HEK293T (cell line): Measurements from ENCODE around the gene KRT7.

Experiments
- CTCF ChIA-PET: fragments of 350-600 bp; formaldehyde crosslinking; extraction: SDS; loops from one replicate; lab custom pipeline; 2021; ENCODE audit warnings: antibody characterized with exemption, inconsistent platforms; lab: Yijun Ruan, JAX
- POLR2A ChIA-PET: fragments of 350-600 bp; formaldehyde crosslinking; extraction: SDS; loops from one replicate; lab custom pipeline; 2020; ENCODE audit warnings: antibody characterized with exemption, inconsistent platforms; lab: Yijun Ruan, JAX
- DNase-seq: peaks from one replicate; pipeline ENCODE4 v3.0.0; 2012; ENCODE audit warnings: mixed read lengths; ENCODE audit errors: extremely low spot score
- ARNT ChIP-seq: fragments of 450-650 bp; IDR thresholded peaks from 2 replicates; pipeline ENCODE4 v1.6.1; 2017; ENCODE audit warnings: mild to moderate bottlenecking
- BHLHE40 ChIP-seq: fragments of 450-650 bp; IDR thresholded peaks from 2 replicates; pipeline ENCODE4 v1.6.1; 2016; ENCODE audit warnings: mild to moderate bottlenecking, moderate library complexity, borderline replicate concordance
- CTBP1 ChIP-seq: fragments of 450-650 bp; IDR thresholded peaks from 2 replicates; pipeline ENCODE4 v1.6.1; 2016; ENCODE audit warnings: borderline replicate concordance
- ELF4 ChIP-seq: fragments of 450-650 bp; IDR thresholded peaks from 2 replicates; pipeline ENCODE4 v1.6.1; 2017; ENCODE audit warnings: antibody characterized with exemption
- FOXA1 ChIP-seq: fragments of 450-650 bp; IDR thresholded peaks from 2 replicates; pipeline ENCODE4 v1.6.1; 2016; ENCODE audit warnings: mild to moderate bottlenecking
- FOXK2 ChIP-seq: fragments of 450-650 bp; IDR thresholded peaks from 2 replicates; pipeline ENCODE4 v1.6.1; 2016; ENCODE audit warnings: mild to moderate bottlenecking
- FOXM1 ChIP-seq: fragments of 450-650 bp; IDR thresholded peaks from 2 replicates; pipeline ENCODE4 v1.6.1; 2017; ENCODE audit warnings: mild to moderate bottlenecking, borderline replicate concordance
- HDGF ChIP-seq: fragments of 450-650 bp; IDR thresholded peaks from 2 replicates; pipeline ENCODE4 v1.6.1; 2017; ENCODE audit warnings: antibody characterized with exemption, borderline replicate concordance
- L3MBTL2 ChIP-seq: fragments of 450-650 bp; conservative IDR thresholded peaks from 2 replicates; pipeline ENCODE4 v1.6.1; 2016; ENCODE audit warnings: mild to moderate bottlenecking
- LEF1 ChIP-seq: fragments of 450-650 bp; IDR thresholded peaks from 2 replicates; pipeline ENCODE4 v1.6.1; 2017; ENCODE audit warnings: mild to moderate bottlenecking, borderline replicate concordance
- NFRKB ChIP-seq: fragments of 450-650 bp; IDR thresholded peaks from 2 replicates; pipeline ENCODE4 v1.6.1; 2016; ENCODE audit warnings: mild to moderate bottlenecking, moderate library complexity
- PKNOX1 ChIP-seq: fragments of 450-650 bp; IDR thresholded peaks from 2 replicates; pipeline ENCODE4 v1.6.1; 2016
- SP1 ChIP-seq: fragments of 450-650 bp; IDR thresholded peaks from 2 replicates; pipeline ENCODE4 v1.6.1; 2017
- SUZ12 ChIP-seq: fragments of 450-650 bp; IDR thresholded peaks from 2 replicates; pipeline ENCODE4 v1.6.1; 2016; ENCODE audit warnings: mild to moderate bottlenecking
- TARDBP ChIP-seq: fragments of 450-650 bp; IDR thresholded peaks from 2 replicates; pipeline ENCODE4 v1.6.1; 2016
- ZNF384 ChIP-seq: fragments of 450-650 bp; IDR thresholded peaks from 2 replicates; pipeline ENCODE4 v1.6.1; 2016

The KRT7 gene

GRCh38 chr12:52245259-52245961 lies 12.4 kb downstream of the KRT7 start:
- no peak for DNase-seq
- no peak for TF ChIP-seq HDGF
- no peak for TF ChIP-seq L3MBTL2
- no peak for TF ChIP-seq TARDBP
- TF ChIP-seq BHLHE40: no peak
- no peak for TF ChIP-seq FOXM1
- TF ChIP-seq ZNF384: no peak
- TF ChIP-seq PKNOX1: no peak
- no peak for TF ChIP-seq FOXK2
- TF ChIP-seq CTBP1: no peak
- no peak for TF ChIP-seq ARNT
- TF ChIP-seq LEF1: no peak
- no peak for TF ChIP-seq SUZ12
- TF ChIP-seq FOXA1: no peak
- ChIA-PET CTCF (interaction anchor here (0.5 to 2.6 kb wide), 3 partner anchors 10 to 149 kb away, joined by 3 to 9 read pairs (median 3); no protein-coding TSS in a partner anchor), POLR2A (no interaction called here)

GRCh38 chr12:52245962-52246569 lies 13.0 kb downstream of the KRT7 start:
- DNase-seq: no peak
- ChIA-PET CTCF (interaction anchor here (0.6 to 2.6 kb wide), 2 partner anchors 9 to 33 kb away, joined by 3 to 9 read pairs; no protein-coding TSS in a partner anchor), POLR2A (no interaction called here)
- TF ChIP-seq ZNF384 (no peak), FOXA1 (no peak), BHLHE40 (no peak), CTBP1 (no peak), FOXM1 (no peak), ARNT (no peak), NFRKB (no peak), SUZ12 (no peak), FOXK2 (no peak), L3MBTL2 (no peak)

GRCh38 chr12:52246720-52247621 lies 13.9 kb downstream of the KRT7 start:
- CTCF ChIA-PET: interaction anchor here (1.5 to 2.6 kb wide), 2 partner anchors 32 kb away, joined by 3 to 9 read pairs; no protein-coding TSS in a partner anchor
- no peak for TF ChIP-seq TARDBP
- TF ChIP-seq CTBP1: no peak
- no peak for TF ChIP-seq FOXK2
- no peak for TF ChIP-seq ARNT
- TF ChIP-seq HDGF: no peak
- TF ChIP-seq ELF4: no peak
- TF ChIP-seq PKNOX1: no peak
- no peak for TF ChIP-seq LEF1
- POLR2A ChIA-PET: no interaction called here
- DNase-seq: no peak

GRCh38 chr12:52247622-52248540 lies 14.8 kb downstream of the KRT7 start:
- ChIA-PET POLR2A (no interaction called here), CTCF (interaction anchor here (1.5 kb wide), 1 partner anchor 31 kb away, joined by 3 read pairs; no protein-coding TSS in a partner anchor)
- DNase-seq: no peak
- TF ChIP-seq ELF4 (no peak), PKNOX1 (no peak), BHLHE40 (no peak), SP1 (no peak), LEF1 (no peak), CTBP1 (no peak), HDGF (no peak), SUZ12 (no peak), ZNF384 (no peak), FOXA1 (no peak), FOXK2 (no peak), TARDBP (no peak), NFRKB (no peak), L3MBTL2 (no peak), ARNT (no peak), FOXM1 (no peak)
